Embryonic facial prominence (tissue), 1 donor: Measurements from ENCODE around the gene PDE3B.
"Not testable (repeated sequence)": the region's sequence is repeated elsewhere in the genome, so short reads cannot be mapped to it uniquely, and the experiment has no call there.

Experiments
- DNase-seq: peaks from one replicate; pipeline ENCODE4 v3.0.0-alpha.2; 2016; ENCODE audit errors: extremely low spot score

The PDE3B gene

GRCh38 chr11:14643697-14644225, at the start of gene PDE3B:
Gene PDE3B (plus strand): TSS chr11:14643804. CDS start chr11:14644076, 272 bp downstream.
- peak; percentile 25 for DNase-seq

- not testable (repeated sequence) for DNase-seq
These were observed 48.3 kb upstream of the PDE3B start for GRCh38 chr11:14595261-14595660.

GRCh38 chr11:14607713-14608112, 35.9 kb upstream of the PDE3B start:
- DNase-seq: no peak

- no peak for DNase-seq
These were observed 33.7 kb upstream of the PDE3B start for GRCh38 chr11:14609902-14610301.

- no peak for DNase-seq
These were observed 31.7 kb upstream of the PDE3B start for GRCh38 chr11:14611939-14612338.

GRCh38 chr11:14612694-14613093, 30.9 kb upstream of the PDE3B start:
- DNase-seq: no peak

- DNase-seq: no peak
These were observed 29.4 kb upstream of the PDE3B start for GRCh38 chr11:14614091-14614622.

GRCh38 chr11:14617241-14618027, 26.2 kb upstream of the PDE3B start:
- DNase-seq: no peak

GRCh38 chr11:14618060-14618459, 25.5 kb upstream of the PDE3B start:
- DNase-seq: no peak

- DNase-seq: no peak
These were observed 23.7 kb upstream of the PDE3B start for GRCh38 chr11:14619603-14620531.

GRCh38 chr11:14622223-14622954, 21.2 kb upstream of the PDE3B start:
- no peak for DNase-seq

GRCh38 chr11:14623036-14623435, 20.6 kb upstream of the PDE3B start:
- no peak for DNase-seq

GRCh38 chr11:14625586-14626205, 17.9 kb upstream of the PDE3B start:
- DNase-seq: no peak

- DNase-seq: no peak
These were observed 17.0 kb upstream of the PDE3B start for GRCh38 chr11:14626650-14627049.

- not testable (repeated sequence) for DNase-seq
These were observed 9.9 kb upstream of the PDE3B start for GRCh38 chr11:14633506-14634224.

- DNase-seq: no peak
These were observed 8.8 kb upstream of the PDE3B start for GRCh38 chr11:14634813-14635212.

- DNase-seq: no peak
These were observed 8.1 kb upstream of the PDE3B start for GRCh38 chr11:14635546-14635945.

- DNase-seq: no peak
These were observed 7.5 kb upstream of the PDE3B start for GRCh38 chr11:14636119-14636518.

GRCh38 chr11:14637868-14638409, 5.7 kb upstream of the PDE3B start:
- no peak for DNase-seq

- no peak for DNase-seq
These were observed 5.0 kb upstream of the PDE3B start for GRCh38 chr11:14638561-14638960.
